ENCODE measurements around the gene HYLS1.
"Not testable (repeated sequence)": the region's sequence is repeated elsewhere in the genome, so short reads cannot be mapped to it uniquely, and the experiment has no call there.

The HYLS1 gene
- total RNA-seq: 5.0 to 11.5 reads per million in 2 experiments

GRCh38 chr11:125887373-125888324, at the start of gene HYLS1:
Gene HYLS1, plus strand, starts transcription at chr11:125887668. Its CDS starts 11,701 bp downstream, at chr11:125899369.
- DNase-seq (ENCODE audit: low read depth): peak; percentile 86

- no peak for DNase-seq (ENCODE audit: low read depth)
These were observed 45.0 kb upstream of the HYLS1 start for GRCh38 chr11:125842321-125842948.

- no peak for DNase-seq (ENCODE audit: low read depth)
These were observed 41.3 kb upstream of the HYLS1 start for GRCh38 chr11:125846188-125846587.

GRCh38 chr11:125857670-125858069, 29.8 kb upstream of the HYLS1 start:
- DNase-seq (ENCODE audit: low read depth): not testable (repeated sequence)

GRCh38 chr11:125862786-125863185, 24.7 kb upstream of the HYLS1 start:
- DNase-seq (ENCODE audit: low read depth): not testable (repeated sequence)

GRCh38 chr11:125865354-125865753, 22.1 kb upstream of the HYLS1 start:
- DNase-seq (ENCODE audit: low read depth): not testable (repeated sequence)

- no peak for DNase-seq (ENCODE audit: low read depth)
These were observed 17.9 kb upstream of the HYLS1 start for GRCh38 chr11:125869521-125869920.

GRCh38 chr11:125871391-125872137, 15.9 kb upstream of the HYLS1 start:
- no peak for DNase-seq (ENCODE audit: low read depth)

- no peak for DNase-seq (ENCODE audit: low read depth)
These were observed 15.4 kb upstream of the HYLS1 start for GRCh38 chr11:125872138-125872491.

GRCh38 chr11:125873881-125874555, 13.4 kb upstream of the HYLS1 start:
- no peak for DNase-seq (ENCODE audit: low read depth)

- peak; percentile 15 for DNase-seq (ENCODE audit: low read depth)
These were observed 12.8 kb upstream of the HYLS1 start for GRCh38 chr11:125874556-125875124.

GRCh38 chr11:125881291-125881690, 6.2 kb upstream of the HYLS1 start:
- DNase-seq (ENCODE audit: low read depth): no peak

- DNase-seq (ENCODE audit: low read depth): no peak
These were observed 4.1 kb upstream of the HYLS1 start for GRCh38 chr11:125883375-125883774.

GRCh38 chr11:125886997-125887372, 483 bp upstream of the HYLS1 start:
- DNase-seq (ENCODE audit: low read depth): no peak

- DNase-seq (ENCODE audit: low read depth): no peak
These were observed 3.1 kb downstream of the HYLS1 start for GRCh38 chr11:125890447-125891100.

- no peak for DNase-seq (ENCODE audit: low read depth)
These were observed 4.6 kb downstream of the HYLS1 start for GRCh38 chr11:125892071-125892470.

- DNase-seq (ENCODE audit: low read depth): no peak
These were observed 5.5 kb downstream of the HYLS1 start for GRCh38 chr11:125892994-125893393.

- no peak for DNase-seq (ENCODE audit: low read depth)
These were observed 14.4 kb downstream of the HYLS1 start for GRCh38 chr11:125901872-125902271.

- DNase-seq (ENCODE audit: low read depth): no peak
These were observed 14.9 kb downstream of the HYLS1 start for GRCh38 chr11:125902277-125902926.

GRCh38 chr11:125902927-125903710, 15.7 kb downstream of the HYLS1 start, which contains the start of gene PUS3:
Gene PUS3, minus strand, starts transcription at chr11:125903206. Its CDS starts 6,922 bp downstream, at chr11:125896284.
- peak; percentile 78 for DNase-seq (ENCODE audit: low read depth)
